ENCODE results near the gene ITPA. TPM values are rescaled to one million over a fixed set of nuclear protein-coding genes. Genes with fewer than 3 reads are reported as not detected.
A peak's percentile ranks its signal among the peaks of the same experiment; 100 is the strongest.

The ITPA gene
- total and polyA plus RNA-seq, 10 of the 15 experiments (the other 5 are each of a cell fraction or from before 2014, with no cell fraction given): 5.5 to 124 (median 66.3) TPM

DNA sequence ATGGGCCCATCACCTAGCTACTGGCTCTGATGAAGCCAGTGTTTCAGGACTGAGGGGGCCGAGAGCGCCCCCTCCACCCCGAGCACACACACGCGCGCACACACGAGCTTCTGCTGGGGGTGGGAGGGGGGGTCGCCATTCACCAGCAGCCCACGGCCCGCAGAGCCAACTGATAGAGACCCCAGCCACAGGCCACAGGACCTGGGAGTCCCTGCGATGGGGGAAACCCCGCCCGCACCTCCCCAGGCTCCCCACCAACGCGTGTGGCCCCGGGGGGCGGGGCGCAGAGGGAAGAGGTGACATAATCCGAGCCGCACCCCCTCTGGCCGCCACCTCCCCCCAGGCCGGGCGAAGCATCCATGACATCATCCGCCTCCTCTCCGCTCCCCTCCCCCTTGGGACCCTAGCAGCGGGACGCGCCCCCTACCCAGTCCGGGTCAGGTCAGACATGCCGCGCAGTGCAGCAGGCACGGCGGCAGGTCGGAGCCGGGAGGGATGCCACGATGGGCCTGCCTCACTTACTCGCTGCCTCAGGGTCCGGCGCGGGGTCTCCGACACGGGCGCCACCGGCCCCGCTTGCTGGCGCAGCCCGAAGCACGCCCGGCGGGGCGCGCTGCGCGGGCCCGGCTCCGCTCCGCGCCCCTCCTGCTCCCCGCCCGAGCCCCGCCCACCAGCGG is 36.2 kb upstream of the ITPA start, which contains the start of gene LZTS3 (continued):
- TF ChIP-seq TBL1XR1 (IDR thresholded peaks at IDR 0.05; ENCODE audit: low read depth, low read length) (peak; percentile 16; the same call in 1 of the 2 replicates), MEF2A (IDR thresholded peaks at IDR 0.05; ENCODE audit: insufficient read depth, low read depth, low read length) (no peak), YY1 (IDR thresholded peaks at IDR 0.05; ENCODE audit: low read depth, low read length) (peak; percentile 21; the same call in 1 of the 2 replicates), DPF2 (IDR thresholded peaks at IDR 0.05) (peak; percentile 85), PML (IDR thresholded peaks at IDR 0.05; ENCODE audit: low read length) (no peak), ATF7 (IDR thresholded peaks at IDR 0.05; ENCODE audit: low read depth) (peak; percentile 94), SMAD1 (IDR thresholded peaks at IDR 0.05; ENCODE audit: low read depth, partially characterized antibody) (no peak), NFYB (IDR thresholded peaks at IDR 0.05; ENCODE audit: insufficient read depth, low read depth, low read length) (no peak), POU2F2 (IDR thresholded peaks at IDR 0.05; ENCODE audit: borderline replicate concordance, low read depth, low read length) (no peak), KDM1A (IDR thresholded peaks at IDR 0.05; ENCODE audit: borderline replicate concordance) (no peak), GABPA (IDR thresholded peaks at IDR 0.05; ENCODE audit: low read depth) (no peak), ZNF207 (IDR thresholded peaks at IDR 0.05; ENCODE audit: borderline replicate concordance) (no peak), TCF12 (IDR thresholded peaks at IDR 0.05; ENCODE audit: low read depth, low read length) (no peak), STAT3 (IDR thresholded peaks at IDR 0.05; ENCODE audit: low read depth, low read length) (no peak), SP1 (IDR thresholded peaks at IDR 0.05; ENCODE audit: low read depth, low read length) (peak; percentile 20), NFYA (IDR thresholded peaks at IDR 0.05; ENCODE audit: borderline replicate concordance, low read depth, low read length) (no peak), CREM (IDR thresholded peaks at IDR 0.05; ENCODE audit: low read depth) (peak; percentile 62; the same call in 1 of the 2 replicates), SMARCA5 (IDR thresholded peaks at IDR 0.05) (peak; percentile 95), CHD1 (IDR thresholded peaks at IDR 0.05; ENCODE audit: low read depth, low read length) (peak; percentile 68; the same call in 1 of the 2 replicates), SREBF1 (IDR thresholded peaks at IDR 0.05; ENCODE audit: low read length) (no peak), JUND (IDR thresholded peaks at IDR 0.05; ENCODE audit: low read depth, low read length) (0 out of 2 replicates have a peak, but pooled peaks have one; percentile 13)
- TF ChIP-seq, protein P1, sequence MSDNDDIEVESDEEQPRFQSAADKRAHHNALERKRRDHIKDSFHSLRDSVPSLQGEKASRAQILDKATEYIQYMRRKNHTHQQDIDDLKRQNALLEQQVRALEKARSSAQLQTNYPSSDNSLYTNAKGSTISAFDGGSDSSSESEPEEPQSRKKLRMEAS (IDR thresholded peaks at IDR 0.05; ENCODE audit: low read depth, low read length): 0 out of 2 replicates have a peak, but pooled peaks have one; percentile 10
- TF ChIP-seq, protein P2, sequence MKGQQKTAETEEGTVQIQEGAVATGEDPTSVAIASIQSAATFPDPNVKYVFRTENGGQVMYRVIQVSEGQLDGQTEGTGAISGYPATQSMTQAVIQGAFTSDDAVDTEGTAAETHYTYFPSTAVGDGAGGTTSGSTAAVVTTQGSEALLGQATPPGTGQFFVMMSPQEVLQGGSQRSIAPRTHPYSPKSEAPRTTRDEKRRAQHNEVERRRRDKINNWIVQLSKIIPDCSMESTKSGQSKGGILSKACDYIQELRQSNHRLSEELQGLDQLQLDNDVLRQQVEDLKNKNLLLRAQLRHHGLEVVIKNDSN (IDR thresholded peaks at IDR 0.05; ENCODE audit: borderline replicate concordance, extremely low read length, insufficient read depth, low read depth, low read length): no peak
- TF ChIP-seq, protein P3, sequence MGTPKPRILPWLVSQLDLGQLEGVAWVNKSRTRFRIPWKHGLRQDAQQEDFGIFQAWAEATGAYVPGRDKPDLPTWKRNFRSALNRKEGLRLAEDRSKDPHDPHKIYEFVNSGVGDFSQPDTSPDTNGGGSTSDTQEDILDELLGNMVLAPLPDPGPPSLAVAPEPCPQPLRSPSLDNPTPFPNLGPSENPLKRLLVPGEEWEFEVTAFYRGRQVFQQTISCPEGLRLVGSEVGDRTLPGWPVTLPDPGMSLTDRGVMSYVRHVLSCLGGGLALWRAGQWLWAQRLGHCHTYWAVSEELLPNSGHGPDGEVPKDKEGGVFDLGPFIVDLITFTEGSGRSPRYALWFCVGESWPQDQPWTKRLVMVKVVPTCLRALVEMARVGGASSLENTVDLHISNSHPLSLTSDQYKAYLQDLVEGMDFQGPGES (IDR thresholded peaks at IDR 0.05): no peak
- TF ChIP-seq, protein P4, sequence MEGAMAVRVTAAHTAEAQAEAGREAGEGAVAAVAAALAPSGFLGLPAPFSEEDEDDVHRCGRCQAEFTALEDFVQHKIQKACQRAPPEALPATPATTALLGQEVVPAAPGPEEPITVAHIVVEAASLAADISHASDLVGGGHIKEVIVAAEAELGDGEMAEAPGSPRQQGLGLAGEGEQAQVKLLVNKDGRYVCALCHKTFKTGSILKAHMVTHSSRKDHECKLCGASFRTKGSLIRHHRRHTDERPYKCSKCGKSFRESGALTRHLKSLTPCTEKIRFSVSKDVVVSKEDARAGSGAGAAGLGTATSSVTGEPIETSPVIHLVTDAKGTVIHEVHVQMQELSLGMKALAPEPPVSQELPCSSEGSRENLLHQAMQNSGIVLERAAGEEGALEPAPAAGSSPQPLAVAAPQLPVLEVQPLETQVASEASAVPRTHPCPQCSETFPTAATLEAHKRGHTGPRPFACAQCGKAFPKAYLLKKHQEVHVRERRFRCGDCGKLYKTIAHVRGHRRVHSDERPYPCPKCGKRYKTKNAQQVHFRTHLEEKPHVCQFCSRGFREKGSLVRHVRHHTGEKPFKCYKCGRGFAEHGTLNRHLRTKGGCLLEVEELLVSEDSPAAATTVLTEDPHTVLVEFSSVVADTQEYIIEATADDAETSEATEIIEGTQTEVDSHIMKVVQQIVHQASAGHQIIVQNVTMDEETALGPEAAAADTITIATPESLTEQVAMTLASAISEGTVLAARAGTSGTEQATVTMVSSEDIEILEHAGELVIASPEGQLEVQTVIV (IDR thresholded peaks at IDR 0.05; ENCODE audit: borderline replicate concordance, partially characterized antibody): no peak
- TF ChIP-seq, protein P5, sequence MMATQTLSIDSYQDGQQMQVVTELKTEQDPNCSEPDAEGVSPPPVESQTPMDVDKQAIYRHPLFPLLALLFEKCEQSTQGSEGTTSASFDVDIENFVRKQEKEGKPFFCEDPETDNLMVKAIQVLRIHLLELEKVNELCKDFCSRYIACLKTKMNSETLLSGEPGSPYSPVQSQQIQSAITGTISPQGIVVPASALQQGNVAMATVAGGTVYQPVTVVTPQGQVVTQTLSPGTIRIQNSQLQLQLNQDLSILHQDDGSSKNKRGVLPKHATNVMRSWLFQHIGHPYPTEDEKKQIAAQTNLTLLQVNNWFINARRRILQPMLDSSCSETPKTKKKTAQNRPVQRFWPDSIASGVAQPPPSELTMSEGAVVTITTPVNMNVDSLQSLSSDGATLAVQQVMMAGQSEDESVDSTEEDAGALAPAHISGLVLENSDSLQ (IDR thresholded peaks at IDR 0.05): peak; percentile 41; the same call in 1 of the 2 replicates
